Right lung (tissue), 5 donors: ENCODE data around the gene PAFAH1B1. TPM values are rescaled to one million over a fixed set of nuclear protein-coding genes. Genes with fewer than 3 reads are reported as not detected.
"Not testable (repeated sequence)": the region's sequence is repeated elsewhere in the genome, so short reads cannot be mapped to it uniquely, and the experiment has no call there.

Source experiments
- DNase-seq, 2 donors: peaks; one replicate each; pipeline ENCODE4 v3.0.0-alpha.2; 2013
- polyA plus RNA-seq, 5 donors: library from polyadenylated mRNA; unstranded; fragments of 120-200 nt; gene quantifications; one replicate each; pipeline versions ENCODE4 v1.2.1 to v1.2.3, GENCODE V29; 2013; ENCODE audit warnings: inconsistent platforms in 1 of 5, low replicate concordance in 1 of 5; ENCODE audit not compliant: insufficient read length in 5 of 5, insufficient read depth in 1 of 5

The PAFAH1B1 gene
- polyA plus RNA-seq, 5 donors, result 105 to 191 (median 155) TPM

GRCh38 chr17:2634361-2634960 lies 41.0 kb downstream of the PAFAH1B1 start:
- no peak for DNase-seq

- no peak for DNase-seq
Measured at GRCh38 chr17:2635241-2635640, 41.8 kb downstream of the PAFAH1B1 start.

- DNase-seq, result no peak
Measured at GRCh38 chr17:2635675-2636074, 42.2 kb downstream of the PAFAH1B1 start.

- DNase-seq, result no peak
Measured at GRCh38 chr17:2636169-2636930, 42.9 kb downstream of the PAFAH1B1 start.

GRCh38 chr17:2637422-2637821 lies 44.0 kb downstream of the PAFAH1B1 start:
- no peak for DNase-seq

- DNase-seq, result no peak
Measured at GRCh38 chr17:2644971-2645370, 51.5 kb downstream of the PAFAH1B1 start.

GRCh38 chr17:2647957-2648356 lies 54.5 kb downstream of the PAFAH1B1 start:
- no peak for DNase-seq

GRCh38 chr17:2649191-2649590 lies 55.7 kb downstream of the PAFAH1B1 start:
- DNase-seq, result no peak

- not testable (repeated sequence) for DNase-seq
Measured at GRCh38 chr17:2652911-2653310, 59.5 kb downstream of the PAFAH1B1 start.

GRCh38 chr17:2655546-2655945 lies 62.1 kb downstream of the PAFAH1B1 start:
- no peak for DNase-seq

- DNase-seq, result no peak
Measured at GRCh38 chr17:2656283-2656682, 62.8 kb downstream of the PAFAH1B1 start.

GRCh38 chr17:2659337-2659736 lies 65.9 kb downstream of the PAFAH1B1 start:
- DNase-seq, result not testable (repeated sequence)

GRCh38 chr17:2660410-2660809 lies 67.0 kb downstream of the PAFAH1B1 start:
- not testable (repeated sequence) for DNase-seq

GRCh38 chr17:2672026-2672425 lies 78.6 kb downstream of the PAFAH1B1 start:
- no peak for DNase-seq

- not testable (repeated sequence) for DNase-seq
Measured at GRCh38 chr17:2679247-2679646, 85.8 kb downstream of the PAFAH1B1 start.

- no peak for DNase-seq
Measured at GRCh38 chr17:2680961-2681360, 87.5 kb downstream of the PAFAH1B1 start.

- no peak for DNase-seq
Measured at GRCh38 chr17:2681650-2682049, 88.2 kb downstream of the PAFAH1B1 start.

- DNase-seq, result no peak
Measured at GRCh38 chr17:2682176-2682938, 88.9 kb downstream of the PAFAH1B1 start.

- no peak for DNase-seq
Measured at GRCh38 chr17:2683912-2684311, 90.5 kb downstream of the PAFAH1B1 start.

- DNase-seq, result no peak
Measured at GRCh38 chr17:2684549-2684948, 91.1 kb downstream of the PAFAH1B1 start.

GRCh38 chr17:2685696-2686095 lies 92.2 kb downstream of the PAFAH1B1 start:
- DNase-seq, result no peak

- no peak for DNase-seq
Measured at GRCh38 chr17:2687074-2687418, 93.6 kb downstream of the PAFAH1B1 start.
